Esophagus squamous epithelium (tissue), 4 donors: ENCODE data around the gene SALL3.

Experiments
- CTCF ChIP-seq, 6 experiments: fragments of 450-650 bp in 4 of 6; fragments of 200-600 bp in 2 of 6; sonication (generic) in 2 of 6; IDR thresholded peaks; one replicate each; pipeline ENCODE4 v1.5.1; 2016 to 2019; ENCODE audit warnings: antibody characterized with exemption in 6 of 6, mild to moderate bottlenecking in 4 of 6, moderate library complexity in 4 of 6
- POLR2A ChIP-seq, 4 donors: fragments of 450-650 bp; IDR thresholded peaks; one replicate each; pipeline ENCODE4 v1.6.1; 2017; ENCODE audit warnings: antibody characterized with exemption in 4 of 4, mild to moderate bottlenecking in 4 of 4, moderate library complexity in 3 of 4

DNA sequence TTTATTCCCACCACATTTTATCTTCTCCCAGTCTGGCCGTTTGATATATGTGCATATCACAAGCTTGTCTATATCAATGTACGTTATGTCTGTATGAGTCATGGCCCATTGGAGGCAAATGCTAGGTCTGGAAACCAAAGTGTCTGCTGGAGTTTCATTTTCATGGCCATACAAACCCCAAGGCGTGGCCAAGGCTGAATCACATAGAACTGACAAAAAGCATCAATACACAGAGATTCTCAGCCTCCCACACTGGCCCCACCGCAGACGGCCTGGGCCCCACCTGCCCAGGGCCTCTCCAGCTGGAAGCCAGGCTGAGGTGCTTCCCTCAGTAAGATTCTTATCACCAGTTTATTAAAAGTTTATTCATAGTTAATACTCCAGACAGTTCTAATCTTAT, 40.5 kb upstream of the SALL3 start:
- TF ChIP-seq POLR2A (IDR thresholded peaks at IDR 0.05) (no peak), CTCF (IDR thresholded peaks at IDR 0.05) (no peak)
